Right lobe of liver (tissue), 6 donors: ENCODE data around the gene PAFAH1B2. TPM values are rescaled to one million over a fixed set of nuclear protein-coding genes. Genes with fewer than 3 reads are reported as not detected.

Source experiments
- ATAC-seq, 4 donors: fragments of 200-7000 bp; cut with Tn5 transposase; one replicate each; pipeline ENCODE4 v1.9.1; 2020; ENCODE audit warnings: mild to moderate bottlenecking in 4 of 4, moderate library complexity in 4 of 4
- DNase-seq, 3 donors: peaks; one replicate each; pipeline ENCODE4 v3.0.0-alpha.2; 2020
- H3K27ac ChIP-seq, 3 donors: fragments of 200-600 bp; one replicate each; pipeline ENCODE4 v1.8.0; 2022
- H3K27me3 ChIP-seq, 2 donors: fragments of 200-600 bp; one replicate each; pipeline ENCODE4 v1.8.0; 2022
- H3K36me3 ChIP-seq, 4 donors: fragments of 200-600 bp; sonication (generic) in 1 of 4; one replicate each; pipeline versions ENCODE4 v1.5.1 to v1.8.0; 2017 to 2022; ENCODE audit warnings: control low read depth in 1 of 4
- H3K4me1 ChIP-seq, 4 donors: fragments of 200-600 bp; sonication (generic) in 1 of 4; one replicate each; pipeline versions ENCODE4 v1.5.1 to v1.8.0; 2017 to 2022; ENCODE audit warnings: control low read depth in 1 of 4
- H3K4me3 ChIP-seq, 3 donors: fragments of 200-600 bp; one replicate each; pipeline ENCODE4 v1.8.0; 2022
- H3K9me3 ChIP-seq, 4 donors: fragments of 200-600 bp; sonication (generic) in 1 of 4; one replicate each; pipeline versions ENCODE4 v1.5.1 to v1.8.0; 2017 to 2022; ENCODE audit warnings: control low read depth in 1 of 4
- CTCF ChIP-seq, 4 donors: fragments of 200-600 bp in 3 of 4; fragments of 450-650 bp in 1 of 4; IDR thresholded peaks; one replicate each; pipeline versions ENCODE4 v1.5.1 to v1.8.0; 2016 to 2022; ENCODE audit warnings: antibody characterized with exemption in 4 of 4, mild to moderate bottlenecking in 2 of 4
- POLR2A ChIP-seq: fragments of 450-650 bp; IDR thresholded peaks from one replicate; pipeline ENCODE4 v1.6.1; 2017; ENCODE audit warnings: antibody characterized with exemption, mild to moderate bottlenecking
- WGBS: methylation state at CpG from one replicate; pipeline ENCODE4 v1.1.6; 2018; ENCODE audit warnings: low coverage, low lambda C conversion rate; ENCODE audit not compliant: insufficient coverage; ENCODE audit errors: missing lambda C conversion rate; 5-methylcytosine and 5-hydroxymethylcytosine counted together
- intact Hi-C, 2 donors: fragments of 100-400 bp; cut with DNase I; formaldehyde crosslinking; loops; one replicate each; pipeline versions ENCODE4 v1.11.2 to v1.14.1; 2022
- total RNA-seq, 6 experiments: library from RNA; depleted of rRNA in 2 of 6; stranded (reverse); fragments of >200 nt in 2 of 6; fragmentation: NEBNext Ultra II Directional in 3 of 6; extraction: Animal tissue kit (Norgen Biotek cat#: 25700) in 3 of 6; gene quantifications; one replicate each; pipeline versions ENCODE4 v1.1.0 to v1.2.4, GENCODE V29; 2016 to 2023
- donor health status: DM: no; HTN: yes; CAD: no.
- donor health status: DM: no; HTN: no; CAD: no.
- donor health status: DM: no; HTN: no; CAD: no.
- donor health status: DM: no; HTN: yes; CAD: no.
- donor health status: DM: no; HTN: yes; CAD: no.

PAFAH1B2 gene
- total RNA-seq, 6 experiments from 2014 or later = 22.2 to 39.1 (median 29.3) TPM

- intact Hi-C loops = no loop called here
- Histone ChIP-seq H3K4me3 (peak overlapping the region; percentile 22 to 40 (median 31)), H3K4me1 (no peaks in the 10 kb centered on the region), H3K36me3 (peaks cover 0 to 9% (median 1%) of the 10 kb centered on the region in 4 donors), H3K27ac (peak overlapping the region in 2 of 3 donors; percentile 6 to 29), H3K27me3 (no peaks in the 10 kb centered on the region), H3K9me3 (no peaks in the 10 kb centered on the region)
- peak in 2 of 3 donors; percentile 44 to 51 for DNase-seq
- no CpG with 5 or more reads among the region's 14 CpGs for WGBS
- TF ChIP-seq CTCF (IDR thresholded peaks at IDR 0.05) (no peak), POLR2A (no peak)
- ATAC-seq = no peak
Measured at GRCh38 chr11:117201658-117202305, 57.7 kb downstream of the PAFAH1B2 start.

- TF ChIP-seq POLR2A (no peak), CTCF (IDR thresholded peaks at IDR 0.05) (no peak)
- Histone ChIP-seq H3K4me3 (peak overlapping the region in 2 of 3 donors; percentile 22 to 40), H3K36me3 (peaks cover 0 to 9% (median 1%) of the 10 kb centered on the region in 4 donors), H3K9me3 (no peaks in the 10 kb centered on the region), H3K4me1 (no peaks in the 10 kb centered on the region), H3K27me3 (no peaks in the 10 kb centered on the region), H3K27ac (peak overlapping the region in 1 of 3 donors; percentile 29)
- WGBS = 72% methylated on average over 2 of the region's 7 CpGs
- intact Hi-C loops = no loop called here
- no peak for ATAC-seq
- peak in 1 of 3 donors; percentile 35 for DNase-seq
Measured at GRCh38 chr11:117202386-117203068, 58.4 kb downstream of the PAFAH1B2 start.

- H3K27ac ChIP-seq = no peak overlapping the region
- DNase-seq (no peak), ATAC-seq (no peak)
- H3K4me1 ChIP-seq = no peaks in the 10 kb centered on the region
- 100% methylated on average over 2 of the region's 10 CpGs for WGBS
- intact Hi-C loops = no loop called here
- H3K4me3 ChIP-seq = peak overlapping the region in 1 of 3 donors; percentile 22
- peaks cover 0 to 9% (median 1%) of the 10 kb centered on the region in 4 donors for H3K36me3 ChIP-seq
- no peaks in the 10 kb centered on the region for H3K9me3 ChIP-seq
- H3K27me3 ChIP-seq = no peaks in the 10 kb centered on the region
- TF ChIP-seq CTCF (IDR thresholded peaks at IDR 0.05) (no peak), POLR2A (no peak)
Measured at GRCh38 chr11:117203069-117203407, 59.0 kb downstream of the PAFAH1B2 start.

- H3K27me3 ChIP-seq = no peaks in the 10 kb centered on the region
- DNase-seq = no peak
- no peak for ATAC-seq
- H3K36me3 ChIP-seq = peaks cover 0 to 9% (median 1%) of the 10 kb centered on the region in 4 donors
- TF ChIP-seq CTCF (IDR thresholded peaks at IDR 0.05) (no peak), POLR2A (no peak)
- H3K4me1 ChIP-seq = no peaks in the 10 kb centered on the region
- no peak overlapping the region for H3K4me3 ChIP-seq
- 84% methylated on average over 7 of the region's 17 CpGs for WGBS
- H3K27ac ChIP-seq = no peak overlapping the region
- intact Hi-C loops = loop anchor here in 1 of 2 donors (5.0 kb wide), 1 partner anchor 72 kb away; no protein-coding TSS in a partner anchor
- H3K9me3 ChIP-seq = no peaks in the 10 kb centered on the region
Measured at GRCh38 chr11:117204283-117205080, 60.4 kb downstream of the PAFAH1B2 start.
